DND-41 (cell line): Measurements from ENCODE around the gene TERB1.

ENCODE experiments used
- ATAC-seq: fragments of 200-7000 bp; cut with Tn5 transposase; 3 replicates; pipeline ENCODE4 v1.9.1; 2021; ENCODE audit warnings: low read depth; ENCODE audit not compliant: insufficient read depth
- DNase-seq: peaks from one replicate; pipeline ENCODE4 v3.0.0-alpha.2; 2020
- H2AFZ ChIP-seq: 2 replicates; pipeline ENCODE4 v1.6.0; 2012; ENCODE audit warnings: low read depth, low read length
- H3K27ac ChIP-seq: 2 replicates; pipeline ENCODE4 v1.5.1; 2012; ENCODE audit warnings: low read length, inconsistent platforms
- H3K27me3 ChIP-seq: fragments of 200-600 bp; sonication (generic); 2 replicates; pipeline ENCODE4 v1.6.0; 2012; ENCODE audit warnings: low read length, mild to moderate bottlenecking, inconsistent platforms; ENCODE audit not compliant: insufficient read depth, poor library complexity
- H3K36me3 ChIP-seq: 2 replicates; pipeline ENCODE4 v1.5.1; 2012; ENCODE audit warnings: low read length, inconsistent platforms; ENCODE audit not compliant: insufficient read depth
- H3K4me1 ChIP-seq: 2 replicates; pipeline ENCODE4 v1.5.1; 2012; ENCODE audit warnings: mild to moderate bottlenecking, low read length; ENCODE audit not compliant: insufficient read depth
- H3K4me2 ChIP-seq: 2 replicates; pipeline ENCODE4 v1.6.0; 2012; ENCODE audit warnings: mild to moderate bottlenecking, moderate library complexity, low read length, inconsistent platforms; ENCODE audit not compliant: insufficient read depth
- H3K4me3 ChIP-seq, 2 experiments: fragments of 200-600 bp in 1 of 2; shearing (Covaris generic) in 1 of 2; 2 replicates each; pipeline ENCODE4 v1.5.1; 2012 to 2016; ENCODE audit warnings: inconsistent platforms in 2 of 2, low read length in 2 of 2, mild to moderate bottlenecking in 2 of 2, low read depth in 1 of 2, moderate library complexity in 1 of 2
- H3K79me2 ChIP-seq: 2 replicates; pipeline ENCODE4 v1.6.0; 2012; ENCODE audit warnings: low read length, inconsistent platforms; ENCODE audit not compliant: insufficient read depth
- H3K9ac ChIP-seq: 2 replicates; pipeline ENCODE4 v1.6.0; 2012; ENCODE audit warnings: low read depth, mild to moderate bottlenecking, inconsistent platforms, low read length, moderate library complexity
- H3K9me3 ChIP-seq: 2 replicates; pipeline ENCODE4 v1.5.1; 2012; ENCODE audit warnings: low read length, moderate library complexity, mild to moderate bottlenecking, inconsistent platforms; ENCODE audit not compliant: insufficient read depth, severe bottlenecking
- H4K20me1 ChIP-seq: 2 replicates; pipeline ENCODE4 v1.6.0; 2012; ENCODE audit warnings: low read length; ENCODE audit not compliant: insufficient read depth
- CTCF ChIP-seq: IDR thresholded peaks from 2 replicates; pipeline ENCODE4 v1.5.1; 2012; ENCODE audit warnings: borderline replicate concordance, low read length, moderate library complexity, mild to moderate bottlenecking; ENCODE audit not compliant: poor library complexity, severe bottlenecking; ENCODE audit errors: extremely low read depth
- EZH2 ChIP-seq: IDR thresholded peaks from 3 replicates; pipeline ENCODE4 v1.6.1; 2012; ENCODE audit warnings: borderline replicate concordance, low read depth, mild to moderate bottlenecking, moderate library complexity, low read length, inconsistent platforms; ENCODE audit not compliant: severe bottlenecking

TERB1 gene

GRCh38 chr16:66790130-66790733 is 11.2 kb downstream of the TERB1 start:
- Histone ChIP-seq H2AFZ (no peak overlapping the region), H3K4me2 (no peak overlapping the region), H3K9me3 (no peaks in the 10 kb centered on the region), H4K20me1 (no peaks in the 10 kb centered on the region), H3K79me2 (no peaks in the 10 kb centered on the region), H3K4me1 (no peaks in the 10 kb centered on the region), H3K36me3 (no peaks in the 10 kb centered on the region), H3K27ac (no peak overlapping the region), H3K4me3 (no peak overlapping the region), H3K9ac (no peak overlapping the region), H3K27me3 (peaks cover 3% of the 10 kb centered on the region)
- TF ChIP-seq CTCF = no peak
- no peak for TF ChIP-seq EZH2
- DNase-seq (no peak), ATAC-seq (no peak)

GRCh38 chr16:66787427-66787826 is 14.0 kb downstream of the TERB1 start:
- H3K79me2 ChIP-seq = no peaks in the 10 kb centered on the region
- no peak for ATAC-seq

GRCh38 chr16:66786551-66786950 is 14.8 kb downstream of the TERB1 start:
- no peak for ATAC-seq
- DNase-seq = no peak
- Histone ChIP-seq H3K36me3 (no peaks in the 10 kb centered on the region), H3K4me3 (no peak overlapping the region), H2AFZ (no peak overlapping the region), H3K9me3 (no peaks in the 10 kb centered on the region), H3K27ac (no peak overlapping the region), H3K79me2 (no peaks in the 10 kb centered on the region), H3K27me3 (peaks cover 3% of the 10 kb centered on the region), H3K4me1 (no peaks in the 10 kb centered on the region), H4K20me1 (no peaks in the 10 kb centered on the region), H3K4me2 (no peak overlapping the region), H3K9ac (no peak overlapping the region)
- TF ChIP-seq CTCF (no peak), EZH2 (no peak)

More at GRCh38 chr16:66787427-66787826, 14.0 kb downstream of the TERB1 start:
- Histone ChIP-seq H3K27me3 (peaks cover 3% of the 10 kb centered on the region), H3K4me1 (no peaks in the 10 kb centered on the region), H4K20me1 (no peaks in the 10 kb centered on the region), H3K4me2 (no peak overlapping the region), H3K4me3 (no peak overlapping the region), H2AFZ (no peak overlapping the region), H3K9me3 (no peaks in the 10 kb centered on the region), H3K9ac (no peak overlapping the region), H3K27ac (no peak overlapping the region), H3K36me3 (no peaks in the 10 kb centered on the region)
- no peak for DNase-seq
- TF ChIP-seq CTCF = no peak
- no peak for TF ChIP-seq EZH2
